K562 (cell line): ENCODE measurements around the gene PAIP1. TPM values are rescaled to one million over a fixed set of nuclear protein-coding genes. Genes with fewer than 3 reads are reported as not detected.
A peak's percentile ranks its signal among the peaks of the same experiment; 100 is the strongest.

Source experiments
- C11orf30 ChIP-seq: fragments of 450-650 bp; IDR thresholded peaks from 2 replicates; pipeline ENCODE4 v1.6.1; 2016; ENCODE audit warnings: low read depth, mild to moderate bottlenecking
- CBX3 ChIP-seq, 2 experiments: IDR thresholded peaks; 1 replicate in 1 of 2; 2 replicates in 1 of 2; pipeline ENCODE4 v1.6.1; 2012; ENCODE audit warnings: inconsistent platforms in 2 of 2, low read length in 2 of 2, borderline replicate concordance in 1 of 2, control low read depth in 1 of 2
- EWSR1 ChIP-seq: fragments of 450-650 bp; IDR thresholded peaks from 2 replicates; pipeline ENCODE4 v1.6.1; 2018; ENCODE audit warnings: borderline replicate concordance, mild to moderate bottlenecking, low read depth, moderate library complexity; ENCODE audit not compliant: partially characterized antibody
- HSF4 ChIP-seq: fragments of 250-450 bp; sonication (Bioruptor Pico); IDR thresholded peaks from 2 replicates; pipeline ENCODE4 v2.1.2; 2022; ENCODE audit warnings: mild to moderate bottlenecking, moderate library complexity, borderline replicate concordance
- L3MBTL2 ChIP-seq: fragments of 450-650 bp; IDR thresholded peaks from 2 replicates; pipeline ENCODE4 v1.6.1; 2016; ENCODE audit warnings: mild to moderate bottlenecking, moderate library complexity
- LARP7 ChIP-seq: fragments of 450-650 bp; IDR thresholded peaks from 2 replicates; pipeline ENCODE4 v1.6.1; 2016
- RBFOX2 ChIP-seq: fragments of 200-400 bp; formaldehyde crosslinking; IDR thresholded peaks from 2 replicates; pipeline ENCODE4 v1.6.1; 2017; ENCODE audit warnings: low read depth, mild to moderate bottlenecking, low read length, moderate library complexity
- SAP30 ChIP-seq: fragments of 200-600 bp; sonication (generic); IDR thresholded peaks from 2 replicates; pipeline ENCODE4 v1.6.1; 2012; ENCODE audit warnings: borderline replicate concordance, low read depth, mild to moderate bottlenecking, moderate library complexity, low read length, control low read depth, inconsistent platforms; ENCODE audit not compliant: insufficient read depth, poor library complexity, severe bottlenecking
- SIN3A ChIP-seq, 2 experiments: fragments of 150-350 bp in 1 of 2; IDR thresholded peaks; 2 replicates each; pipeline ENCODE4 v1.6.1; 2011 to 2016; ENCODE audit warnings: borderline replicate concordance in 2 of 2, low read depth in 2 of 2, low read length in 2 of 2, mild to moderate bottlenecking in 2 of 2, moderate library complexity in 2 of 2; ENCODE audit not compliant: control insufficient read depth in 1 of 2
- SMARCB1 ChIP-seq: IDR thresholded peaks from 2 replicates; pipeline ENCODE4 v1.6.1; 2011; ENCODE audit warnings: improper control_type of control experiment, low read depth; ENCODE audit not compliant: insufficient read length
- TRIM28 ChIP-seq: fragments of 450-650 bp; IDR thresholded peaks from 2 replicates; pipeline ENCODE4 v1.6.1; 2017
- ZNF134 ChIP-seq: fragments of 250-450 bp; sonication (Bioruptor Pico); conservative IDR thresholded peaks from 2 replicates; pipeline ENCODE4 v1.4.0; 2020
- ZNF146 ChIP-seq: IDR thresholded peaks from one replicate; pipeline ENCODE4 v1.6.1; 2018; ENCODE audit warnings: missing compliant biosample characterization; ENCODE audit not compliant: unreplicated experiment
- polyA plus RNA-seq, 8 experiments: library from polyadenylated mRNA; depleted of rRNA in 4 of 8; stranded (reverse) in 5 of 8; unstranded in 3 of 8; fragments of >200 nt; fragmentation: Nextera tagmentation in 2 of 8; fragmentation: Illumina TruSeq in 1 of 8; extraction: Ambion mirVana in 2 of 8; extraction: Trizol in 1 of 8; gene quantifications; 2 replicates each; pipeline versions ENCODE4 v1.2.1 to v1.2.3, GENCODE V29; 2011 to 2014; ENCODE audit warnings: inconsistent platforms in 1 of 8, missing spikeins in 1 of 8
- total RNA-seq, 7 experiments: library from RNA; depleted of rRNA in 6 of 7; stranded (reverse); fragments of >200 nt in 6 of 7; fragmentation: Illumina TruSeq in 2 of 7; extraction: Trizol in 2 of 7; gene quantifications; 2 replicates each; pipeline versions ENCODE4 v1.2.1 to v1.2.3, GENCODE V29; 2011 to 2021; ENCODE audit warnings: low replicate concordance in 1 of 7
- TF ChIP-seq, protein P1 (sequence below): sonication (generic); formaldehyde crosslinking; IDR thresholded peaks from 2 replicates; pipeline ENCODE4 v1.8.0; 2022; ENCODE audit warnings: mild to moderate bottlenecking, missing genetic modification reagents
- TF ChIP-seq, protein P2 (sequence below): fragments of 250-450 bp; sonication (Bioruptor Pico); IDR thresholded peaks from 2 replicates; pipeline ENCODE4 v1.6.1; 2021; ENCODE audit warnings: mild to moderate bottlenecking
- TF ChIP-seq, protein P3 (sequence below): fragments of 450-650 bp; IDR thresholded peaks from 2 replicates; pipeline ENCODE4 v1.7.1; 2018; ENCODE audit warnings: mild to moderate bottlenecking, low read depth; ENCODE audit not compliant: partially characterized antibody
- TF ChIP-seq, protein P4 (sequence below): sonication (generic); formaldehyde crosslinking; IDR thresholded peaks from 2 replicates; pipeline ENCODE4 v1.8.1; 2023; ENCODE audit warnings: mild to moderate bottlenecking, missing genetic modification reagents

PAIP1 gene
- total and polyA plus RNA-seq, 9 of the 15 experiments (the other 6 are each of a cell fraction or from before 2014, with no cell fraction given), result 51.7 to 181 (median 102) TPM

DNA sequence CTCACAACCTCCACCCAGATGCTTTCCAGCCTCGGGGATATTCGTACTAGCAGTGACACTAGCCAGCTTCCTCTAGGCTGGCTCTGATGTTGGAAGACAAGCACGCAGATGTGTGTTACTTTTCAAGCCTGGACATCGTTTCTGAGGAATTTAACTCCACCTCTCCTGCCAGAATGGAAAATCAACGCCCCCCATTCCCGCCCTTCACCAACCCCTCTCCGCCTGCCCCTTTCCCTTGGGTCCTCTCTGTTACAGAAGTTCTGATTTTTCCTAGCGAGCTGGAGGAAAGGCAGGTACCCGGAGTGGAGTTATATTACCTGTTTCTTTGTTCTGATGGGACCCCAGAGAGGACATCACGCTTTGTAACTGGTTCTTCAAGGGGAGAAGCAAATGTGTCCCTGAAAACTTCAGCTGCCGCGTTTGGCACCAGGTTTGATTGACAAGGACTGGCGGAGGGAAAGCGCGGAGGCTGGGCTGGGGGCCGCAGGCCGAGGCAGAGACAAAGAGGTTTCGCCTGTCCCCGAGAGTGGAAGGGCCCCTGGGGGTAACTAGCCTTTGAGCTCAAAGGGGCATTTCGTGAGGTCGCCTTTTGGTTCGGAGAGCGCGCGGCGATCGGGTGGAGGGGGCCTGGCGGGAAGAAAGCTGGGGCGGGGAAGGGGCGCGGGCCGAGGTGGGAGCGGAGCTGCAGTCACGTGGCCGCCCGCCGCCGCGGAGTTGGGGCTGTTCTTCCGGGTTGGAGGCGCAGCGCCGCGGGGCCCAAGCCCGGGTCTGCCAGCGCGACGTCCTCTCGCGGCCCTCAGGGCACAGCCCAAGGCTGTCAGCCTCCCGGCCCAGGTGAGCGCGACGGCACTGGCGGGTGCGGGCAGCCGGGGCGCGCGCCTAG lies 45.8 kb upstream of the PAIP1 start, which contains the start of gene NNT (continued):
- TF ChIP-seq, protein P1, sequence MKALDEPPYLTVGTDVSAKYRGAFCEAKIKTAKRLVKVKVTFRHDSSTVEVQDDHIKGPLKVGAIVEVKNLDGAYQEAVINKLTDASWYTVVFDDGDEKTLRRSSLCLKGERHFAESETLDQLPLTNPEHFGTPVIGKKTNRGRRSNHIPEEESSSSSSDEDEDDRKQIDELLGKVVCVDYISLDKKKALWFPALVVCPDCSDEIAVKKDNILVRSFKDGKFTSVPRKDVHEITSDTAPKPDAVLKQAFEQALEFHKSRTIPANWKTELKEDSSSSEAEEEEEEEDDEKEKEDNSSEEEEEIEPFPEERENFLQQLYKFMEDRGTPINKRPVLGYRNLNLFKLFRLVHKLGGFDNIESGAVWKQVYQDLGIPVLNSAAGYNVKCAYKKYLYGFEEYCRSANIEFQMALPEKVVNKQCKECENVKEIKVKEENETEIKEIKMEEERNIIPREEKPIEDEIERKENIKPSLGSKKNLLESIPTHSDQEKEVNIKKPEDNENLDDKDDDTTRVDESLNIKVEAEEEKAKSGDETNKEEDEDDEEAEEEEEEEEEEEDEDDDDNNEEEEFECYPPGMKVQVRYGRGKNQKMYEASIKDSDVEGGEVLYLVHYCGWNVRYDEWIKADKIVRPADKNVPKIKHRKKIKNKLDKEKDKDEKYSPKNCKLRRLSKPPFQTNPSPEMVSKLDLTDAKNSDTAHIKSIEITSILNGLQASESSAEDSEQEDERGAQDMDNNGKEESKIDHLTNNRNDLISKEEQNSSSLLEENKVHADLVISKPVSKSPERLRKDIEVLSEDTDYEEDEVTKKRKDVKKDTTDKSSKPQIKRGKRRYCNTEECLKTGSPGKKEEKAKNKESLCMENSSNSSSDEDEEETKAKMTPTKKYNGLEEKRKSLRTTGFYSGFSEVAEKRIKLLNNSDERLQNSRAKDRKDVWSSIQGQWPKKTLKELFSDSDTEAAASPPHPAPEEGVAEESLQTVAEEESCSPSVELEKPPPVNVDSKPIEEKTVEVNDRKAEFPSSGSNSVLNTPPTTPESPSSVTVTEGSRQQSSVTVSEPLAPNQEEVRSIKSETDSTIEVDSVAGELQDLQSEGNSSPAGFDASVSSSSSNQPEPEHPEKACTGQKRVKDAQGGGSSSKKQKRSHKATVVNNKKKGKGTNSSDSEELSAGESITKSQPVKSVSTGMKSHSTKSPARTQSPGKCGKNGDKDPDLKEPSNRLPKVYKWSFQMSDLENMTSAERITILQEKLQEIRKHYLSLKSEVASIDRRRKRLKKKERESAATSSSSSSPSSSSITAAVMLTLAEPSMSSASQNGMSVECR (CRISPR knock-in tag), result peak; percentile 92
- TF ChIP-seq, protein P2, sequence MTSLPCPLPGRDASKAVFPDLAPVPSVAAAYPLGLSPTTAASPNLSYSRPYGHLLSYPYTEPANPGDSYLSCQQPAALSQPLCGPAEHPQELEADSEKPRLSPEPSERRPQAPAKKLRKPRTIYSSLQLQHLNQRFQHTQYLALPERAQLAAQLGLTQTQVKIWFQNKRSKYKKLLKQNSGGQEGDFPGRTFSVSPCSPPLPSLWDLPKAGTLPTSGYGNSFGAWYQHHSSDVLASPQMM (CRISPR knock-in tag), result no peak
- TF ChIP-seq, protein P3, sequence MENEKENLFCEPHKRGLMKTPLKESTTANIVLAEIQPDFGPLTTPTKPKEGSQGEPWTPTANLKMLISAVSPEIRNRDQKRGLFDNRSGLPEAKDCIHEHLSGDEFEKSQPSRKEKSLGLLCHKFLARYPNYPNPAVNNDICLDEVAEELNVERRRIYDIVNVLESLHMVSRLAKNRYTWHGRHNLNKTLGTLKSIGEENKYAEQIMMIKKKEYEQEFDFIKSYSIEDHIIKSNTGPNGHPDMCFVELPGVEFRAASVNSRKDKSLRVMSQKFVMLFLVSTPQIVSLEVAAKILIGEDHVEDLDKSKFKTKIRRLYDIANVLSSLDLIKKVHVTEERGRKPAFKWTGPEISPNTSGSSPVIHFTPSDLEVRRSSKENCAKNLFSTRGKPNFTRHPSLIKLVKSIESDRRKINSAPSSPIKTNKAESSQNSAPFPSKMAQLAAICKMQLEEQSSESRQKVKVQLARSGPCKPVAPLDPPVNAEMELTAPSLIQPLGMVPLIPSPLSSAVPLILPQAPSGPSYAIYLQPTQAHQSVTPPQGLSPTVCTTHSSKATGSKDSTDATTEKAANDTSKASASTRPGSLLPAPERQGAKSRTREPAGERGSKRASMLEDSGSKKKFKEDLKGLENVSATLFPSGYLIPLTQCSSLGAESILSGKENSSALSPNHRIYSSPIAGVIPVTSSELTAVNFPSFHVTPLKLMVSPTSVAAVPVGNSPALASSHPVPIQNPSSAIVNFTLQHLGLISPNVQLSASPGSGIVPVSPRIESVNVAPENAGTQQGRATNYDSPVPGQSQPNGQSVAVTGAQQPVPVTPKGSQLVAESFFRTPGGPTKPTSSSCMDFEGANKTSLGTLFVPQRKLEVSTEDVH, result peak; percentile 41
- TF ChIP-seq RBFOX2, result peak; percentile 88
- no peak for TF ChIP-seq LARP7
- TF ChIP-seq ZNF134, result no peak
- TF ChIP-seq, protein P4, sequence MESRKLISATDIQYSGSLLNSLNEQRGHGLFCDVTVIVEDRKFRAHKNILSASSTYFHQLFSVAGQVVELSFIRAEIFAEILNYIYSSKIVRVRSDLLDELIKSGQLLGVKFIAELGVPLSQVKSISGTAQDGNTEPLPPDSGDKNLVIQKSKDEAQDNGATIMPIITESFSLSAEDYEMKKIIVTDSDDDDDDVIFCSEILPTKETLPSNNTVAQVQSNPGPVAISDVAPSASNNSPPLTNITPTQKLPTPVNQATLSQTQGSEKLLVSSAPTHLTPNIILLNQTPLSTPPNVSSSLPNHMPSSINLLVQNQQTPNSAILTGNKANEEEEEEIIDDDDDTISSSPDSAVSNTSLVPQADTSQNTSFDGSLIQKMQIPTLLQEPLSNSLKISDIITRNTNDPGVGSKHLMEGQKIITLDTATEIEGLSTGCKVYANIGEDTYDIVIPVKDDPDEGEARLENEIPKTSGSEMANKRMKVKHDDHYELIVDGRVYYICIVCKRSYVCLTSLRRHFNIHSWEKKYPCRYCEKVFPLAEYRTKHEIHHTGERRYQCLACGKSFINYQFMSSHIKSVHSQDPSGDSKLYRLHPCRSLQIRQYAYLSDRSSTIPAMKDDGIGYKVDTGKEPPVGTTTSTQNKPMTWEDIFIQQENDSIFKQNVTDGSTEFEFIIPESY, result no peak
- peak; percentile 90 for TF ChIP-seq SAP30
- no peak for TF ChIP-seq CBX3 (IDR thresholded peaks at IDR 0.05; ENCODE audit: borderline replicate concordance in 1 of 2, low read length in 2 of 2)
- peak; percentile 95 for TF ChIP-seq L3MBTL2
- TF ChIP-seq C11orf30, result no peak
- no peak for TF ChIP-seq EWSR1
- TF ChIP-seq SMARCB1, result no peak
- no peak for TF ChIP-seq HSF4 (CRISPR knock-in tag)
- peak; percentile 44 to 69; a peak in 1 of 4 replicates for TF ChIP-seq SIN3A (IDR thresholded peaks at IDR 0.05; ENCODE audit: borderline replicate concordance in 2 of 2, control insufficient read depth in 1 of 2, low read depth in 2 of 2, low read length in 2 of 2)
- no peak for TF ChIP-seq ZNF146 (CRISPR knock-in tag)
- TF ChIP-seq TRIM28, result no peak
